ENCODE measurements around the gene RUSF1.
"Not testable (repeated sequence)": the region's sequence is repeated elsewhere in the genome, so short reads cannot be mapped to it uniquely, and the experiment has no call there.

The RUSF1 gene

GRCh38 chr16:31453255-31454204, 54.7 kb downstream of the RUSF1 start:
- peak overlapping the region; percentile 77 for H3K27ac ChIP-seq

GRCh38 chr16:31452631-31453106, 55.5 kb downstream of the RUSF1 start:
- Histone ChIP-seq H3K27me3 (replicated peaks) (no peaks in the 10 kb centered on the region), H3K4me3 (ENCODE audit: low read depth, low read length) (no peak overlapping the region), H3K27ac (peak overlapping the region; percentile 77), H3K36me3 (replicated peaks) (no peaks in the 10 kb centered on the region)
- in situ Hi-C loops (cut with HindIII; ENCODE audit: low pct_ligation_motif_present, low sequenced_read_pairs) = loop anchor here (25.0 kb wide), 2 partner anchors 265 to 515 kb away; partner anchors contain the start of genes FUS and ORAI3
- peak; percentile 87 for DNase-seq
- no peak for TF ChIP-seq CTCF (IDR thresholded peaks at IDR 0.05; ENCODE audit: low read depth, low read length, missing control alignments)

More at GRCh38 chr16:31453255-31454204, 54.7 kb downstream of the RUSF1 start:
- no peak for TF ChIP-seq CTCF (IDR thresholded peaks at IDR 0.05; ENCODE audit: low read depth, low read length, missing control alignments)
- peak; percentile 40 for DNase-seq
- no peaks in the 10 kb centered on the region for H3K27me3 ChIP-seq (replicated peaks)
- no peak overlapping the region for H3K4me3 ChIP-seq (ENCODE audit: low read depth, low read length)
- no peaks in the 10 kb centered on the region for H3K36me3 ChIP-seq (replicated peaks)
- in situ Hi-C loops (cut with HindIII; ENCODE audit: low pct_ligation_motif_present, low sequenced_read_pairs) = loop anchor here (25.0 kb wide), 2 partner anchors 266 to 516 kb away; partner anchors contain the start of genes FUS and ORAI3

GRCh38 chr16:31451681-31452351, 56.4 kb downstream of the RUSF1 start:
- no peaks in the 10 kb centered on the region for H3K27me3 ChIP-seq (replicated peaks)
- DNase-seq = peak; percentile 64
- H3K36me3 ChIP-seq (replicated peaks) = no peaks in the 10 kb centered on the region
- TF ChIP-seq CTCF (IDR thresholded peaks at IDR 0.05; ENCODE audit: low read depth, low read length, missing control alignments) = peak; percentile 86
- peak overlapping the region; percentile 77 for H3K27ac ChIP-seq
- H3K4me3 ChIP-seq (ENCODE audit: low read depth, low read length) = no peak overlapping the region
- in situ Hi-C loops (cut with HindIII; ENCODE audit: low pct_ligation_motif_present, low sequenced_read_pairs) = loop anchor here (25.0 kb wide), 2 partner anchors 265 to 515 kb away; partner anchors contain the start of genes FUS and ORAI3

GRCh38 chr16:31451201-31451600, 57.0 kb downstream of the RUSF1 start:
- DNase-seq = no peak
- no peak overlapping the region for H3K27ac ChIP-seq
- no peak overlapping the region for H3K4me3 ChIP-seq (ENCODE audit: low read depth, low read length)
- H3K36me3 ChIP-seq (replicated peaks) = no peaks in the 10 kb centered on the region
- in situ Hi-C loops (cut with HindIII; ENCODE audit: low pct_ligation_motif_present, low sequenced_read_pairs) = loop anchor here (25.0 kb wide), 2 partner anchors 264 to 514 kb away; partner anchors contain the start of genes FUS and ORAI3
- no peak for TF ChIP-seq CTCF (IDR thresholded peaks at IDR 0.05; ENCODE audit: low read depth, low read length, missing control alignments)
- H3K27me3 ChIP-seq (replicated peaks) = no peaks in the 10 kb centered on the region

GRCh38 chr16:31445931-31446330, 62.3 kb downstream of the RUSF1 start:
- H3K36me3 ChIP-seq (replicated peaks); DNase-seq; H3K4me3 ChIP-seq (ENCODE audit: low read depth, low read length); in situ Hi-C loops (cut with HindIII; ENCODE audit: low pct_ligation_motif_present, low sequenced_read_pairs); H3K27me3 ChIP-seq (replicated peaks); H3K27ac ChIP-seq: not testable (repeated sequence)

- H3K4me3 ChIP-seq (ENCODE audit: low read depth, low read length) = peak overlapping the region; percentile 9
- in situ Hi-C loops (cut with HindIII; ENCODE audit: low pct_ligation_motif_present, low sequenced_read_pairs) = no loop called here
- no peaks in the 10 kb centered on the region for H3K36me3 ChIP-seq (replicated peaks)
- H3K27ac ChIP-seq = no peak overlapping the region
- no peaks in the 10 kb centered on the region for H3K27me3 ChIP-seq (replicated peaks)
- TF ChIP-seq CTCF (IDR thresholded peaks at IDR 0.05; ENCODE audit: low read depth, low read length, missing control alignments) = no peak
- no peak for DNase-seq
These were observed 66.2 kb downstream of the RUSF1 start for GRCh38 chr16:31441956-31442355.

All from brain microvascular endothelial cell (primary cell).